SK-N-SH (cell line): ENCODE results near the gene RIN3. TPM values are rescaled to one million over a fixed set of nuclear protein-coding genes. Genes with fewer than 3 reads are reported as not detected.

ENCODE experiments used
- CTCF ChIA-PET: fragments of 300-600, 350-600 bp; formaldehyde crosslinking; extraction: SDS; loops from one replicate; lab custom pipeline; 2021; lab: Yijun Ruan, JAX
- POLR2A ChIA-PET: fragments of 350-600 bp; sonication (Branson Sonifier 250); formaldehyde crosslinking; extraction: SDS; loops from one replicate; lab custom pipeline; 2020; ENCODE audit warnings: antibody characterized with exemption, inconsistent platforms; lab: Yijun Ruan, JAX
- DNase-seq: peaks from one replicate; pipeline ENCODE4 v3.0.0; 2012
- H2AFZ ChIP-seq: fragments of 200-600 bp; sonication (generic); 2 replicates; pipeline ENCODE4 v1.8.1; 2016; ENCODE audit warnings: antibody characterized with exemption, mild to moderate bottlenecking, low read depth
- H3F3A ChIP-seq: fragments of 200-600 bp; sonication (generic); replicated peaks from 2 replicates; pipeline ENCODE3; 2016; ENCODE audit warnings: antibody characterized with exemption, mild to moderate bottlenecking; ENCODE audit not compliant: insufficient read depth
- H3K27ac ChIP-seq, 2 experiments: fragments of 200-500 bp in 1 of 2; fragments of 200-600 bp in 1 of 2; sonication (Bioruptor generic) in 1 of 2; sonication (generic), shearing (Covaris generic) in 1 of 2; 2 replicates each; pipeline versions ENCODE4 v1.5.1 to v1.6.1; 2014 to 2016; ENCODE audit warnings: low read depth in 2 of 2, inconsistent platforms in 1 of 2, low read length in 1 of 2, mild to moderate bottlenecking in 1 of 2, mixed read lengths in 1 of 2
- H3K27me3 ChIP-seq: fragments of 200-600 bp; sonication (generic), shearing (Covaris generic); 2 replicates; pipeline ENCODE4 v1.6.1; 2016; ENCODE audit warnings: mixed run types; ENCODE audit not compliant: insufficient read depth
- H3K36me3 ChIP-seq, 2 experiments: fragments of 200-500 bp in 1 of 2; fragments of 200-600 bp in 1 of 2; sonication (Bioruptor generic) in 1 of 2; sonication (generic) in 1 of 2; replicated peaks in 1 of 2; 2 replicates each; pipeline versions ENCODE3 to v1.5.1; 2014 to 2016; ENCODE audit warnings: low read length in 1 of 2, mild to moderate bottlenecking in 1 of 2; ENCODE audit not compliant: insufficient read depth in 2 of 2, control insufficient read depth in 1 of 2
- H3K4me1 ChIP-seq, 2 experiments: fragments of 200-500 bp in 1 of 2; fragments of 200-600 bp in 1 of 2; sonication (Bioruptor generic) in 1 of 2; sonication (generic), shearing (Covaris generic) in 1 of 2; 2 replicates each; pipeline versions ENCODE4 v1.5.1 to v1.6.1; 2014 to 2016; ENCODE audit warnings: low read depth in 1 of 2, low read length in 1 of 2, mixed run types in 1 of 2; ENCODE audit not compliant: insufficient read depth in 2 of 2, control insufficient read depth in 1 of 2
- H3K4me2 ChIP-seq: fragments of 200-600 bp; sonication (generic), shearing (Covaris generic); 2 replicates; pipeline ENCODE4 v1.6.1; 2017; ENCODE audit warnings: mixed run types
- H3K4me3 ChIP-seq, 2 experiments: fragments of 200-500 bp in 1 of 2; fragments of 200-600 bp in 1 of 2; sonication (Bioruptor generic) in 1 of 2; sonication (generic), shearing (Covaris generic) in 1 of 2; 2 replicates each; pipeline versions ENCODE4 v1.5.1 to v1.8.1; 2014 to 2016; ENCODE audit warnings: low read depth in 2 of 2, inconsistent platforms in 1 of 2, low read length in 1 of 2, mild to moderate bottlenecking in 1 of 2, mixed read lengths in 1 of 2, moderate library complexity in 1 of 2
- H3K79me2 ChIP-seq: fragments of 200-600 bp; sonication (generic); 2 replicates; pipeline ENCODE4 v1.8.1; 2017; ENCODE audit warnings: mild to moderate bottlenecking; ENCODE audit not compliant: insufficient read depth
- H3K9ac ChIP-seq: fragments of 200-600 bp; sonication (generic); 2 replicates; pipeline ENCODE4 v1.6.1; 2017; ENCODE audit warnings: mixed run types
- H3K9me2 ChIP-seq: fragments of 200-600 bp; sonication (generic); 2 replicates; pipeline ENCODE4 v1.6.1; 2017; ENCODE audit warnings: mixed run types
- H3K9me3 ChIP-seq: fragments of 200-600 bp; sonication (generic); 2 replicates; pipeline ENCODE4 v1.6.1; 2017; ENCODE audit warnings: mixed run types, mild to moderate bottlenecking, moderate library complexity
- H4K20me1 ChIP-seq: fragments of 200-600 bp; sonication (generic); 2 replicates; pipeline ENCODE4 v1.6.1; 2017; ENCODE audit warnings: mild to moderate bottlenecking, mixed run types; ENCODE audit not compliant: insufficient read depth
- CHD2 ChIP-seq: fragments of 150-350 bp; IDR thresholded peaks from 2 replicates; pipeline ENCODE4 v1.6.1; 2018; ENCODE audit warnings: low read length; ENCODE audit not compliant: partially characterized antibody
- CTCF ChIP-seq: fragments of 200-600 bp; sonication (generic); IDR thresholded peaks from 2 replicates; pipeline ENCODE4 v1.6.1; 2017; ENCODE audit warnings: antibody characterized with exemption, mild to moderate bottlenecking, moderate library complexity
- ELF1 ChIP-seq: IDR thresholded peaks from 2 replicates; pipeline ENCODE4 v1.4.0; 2012
- EP300 ChIP-seq, 2 experiments: IDR thresholded peaks; 2 replicates each; pipeline versions ENCODE4 v1.4.0 to v1.6.1; 2012; ENCODE audit warnings: borderline replicate concordance in 1 of 2, low read depth in 1 of 2, low read length in 1 of 2
- GABPA ChIP-seq: IDR thresholded peaks from 2 replicates; pipeline ENCODE4 v1.4.0; 2012; ENCODE audit warnings: low read depth, mild to moderate bottlenecking
- GATA2 ChIP-seq: sonication (generic); formaldehyde crosslinking; IDR thresholded peaks from 2 replicates; pipeline ENCODE4 v1.5.0; 2020; ENCODE audit warnings: mild to moderate bottlenecking, missing genetic modification reagents
- IRF3 ChIP-seq: fragments of 150-350 bp; IDR thresholded peaks from 2 replicates; pipeline ENCODE4 v1.6.1; 2016; ENCODE audit warnings: mild to moderate bottlenecking, low read depth, low read length
- JUND ChIP-seq: IDR thresholded peaks from 2 replicates; pipeline ENCODE4 v1.4.0; 2012
- MAX ChIP-seq: IDR thresholded peaks from 2 replicates; pipeline ENCODE4 v1.4.0; 2012; ENCODE audit warnings: low read depth
- NFIC ChIP-seq: IDR thresholded peaks from 2 replicates; pipeline ENCODE4 v1.4.0; 2012; ENCODE audit warnings: borderline replicate concordance
- NRF1 ChIP-seq: IDR thresholded peaks from 2 replicates; pipeline ENCODE4 v1.6.1; 2012; ENCODE audit warnings: low read depth, mild to moderate bottlenecking, low read length
- PBX3 ChIP-seq: IDR thresholded peaks from 2 replicates; pipeline ENCODE4; 2012
- POLR2AphosphoS5 ChIP-seq: IDR thresholded peaks from 2 replicates; pipeline ENCODE4 v1.6.1; 2012; ENCODE audit warnings: low read depth, low read length
- RAD21 ChIP-seq: IDR thresholded peaks from 2 replicates; pipeline ENCODE4 v1.6.1; 2012; ENCODE audit warnings: mild to moderate bottlenecking, low read length
- RFX5 ChIP-seq: IDR thresholded peaks from 2 replicates; pipeline ENCODE4 v1.6.1; 2012; ENCODE audit warnings: mild to moderate bottlenecking, improper control_type of control experiment, low read length
- RXRA ChIP-seq: IDR thresholded peaks from 2 replicates; pipeline ENCODE4 v1.4.0; 2012; ENCODE audit warnings: low read depth, mild to moderate bottlenecking, borderline replicate concordance
- SMC3 ChIP-seq: IDR thresholded peaks from 2 replicates; pipeline ENCODE4 v1.6.1; 2012; ENCODE audit warnings: low read depth, low read length, improper control_type of control experiment
- YY1 ChIP-seq: IDR thresholded peaks from 2 replicates; pipeline ENCODE4 v1.4.0; 2012; ENCODE audit warnings: low read depth, mild to moderate bottlenecking
- ZBTB33 ChIP-seq: IDR thresholded peaks from 2 replicates; pipeline ENCODE4 v1.4.0; 2012; ENCODE audit warnings: low read depth, borderline replicate concordance
- WGBS: methylation state at CpG from one replicate; pipeline ENCODE4 v1.1.6; 2017; ENCODE audit warnings: low lambda C conversion rate; 5-methylcytosine and 5-hydroxymethylcytosine counted together
- polyA plus RNA-seq, 3 experiments: library from polyadenylated mRNA; depleted of rRNA; stranded (reverse); fragments of >200 nt; gene quantifications; 2 replicates each; pipeline ENCODE4 v1.2.3, GENCODE V29; 2012

Gene RIN3
- polyA plus RNA-seq, 1 of the 3 experiments (the other 2 are of a cell fraction): 12.4 TPM

GRCh38 chr14:92735344-92735743 is 221.8 kb downstream of the RIN3 start:
- DNase-seq: no peak
- peaks cover under 1% of the 10 kb centered on the region for H3F3A ChIP-seq
- H3K9ac ChIP-seq: no peak overlapping the region
- no peak overlapping the region for H3K27ac ChIP-seq
- no peak overlapping the region for H3K4me2 ChIP-seq
- 82% methylated on average over 3 of the region's 6 CpGs for WGBS
- CTCF ChIA-PET: no interaction called here
- no peaks in the 10 kb centered on the region for H3K4me1 ChIP-seq
- H3K27me3 ChIP-seq: no peaks in the 10 kb centered on the region
- H3K9me3 ChIP-seq: no peaks in the 10 kb centered on the region
- TF ChIP-seq RFX5 (no peak), ZBTB33 (no peak), CHD2 (no peak), RXRA (no peak), SMC3 (no peak), PBX3 (no peak), NRF1 (no peak), CTCF (no peak), GABPA (no peak), POLR2AphosphoS5 (no peak), GATA2 (no peak), YY1 (no peak), JUND (no peak), RAD21 (no peak), MAX (no peak), ELF1 (no peak), NFIC (no peak), IRF3 (no peak), EP300 (IDR thresholded peaks at IDR 0.05; ENCODE audit: borderline replicate concordance in 1 of 2, low read depth in 1 of 2, low read length in 1 of 2) (no peak)
- TF ChIP-seq, all 33 proteins: peak for 0
- Histone ChIP-seq H3K36me3 (peaks cover 3 to 14% of the 10 kb centered on the region in 2 experiments), H3K79me2 (no peaks in the 10 kb centered on the region), H3K9me2 (no peaks in the 10 kb centered on the region), H2AFZ (no peak overlapping the region), H4K20me1 (no peaks in the 10 kb centered on the region), H3K4me3 (no peak overlapping the region)
- POLR2A ChIA-PET: no interaction called here
